Stimulated activated memory B cell treated with anti-CD40 and anti-IgM and Interleukin-4, amounts not matched to agents 10 μg/mL and 1 μg/mL and 100 μg/mL, for 72 hours (primary cell): Measurements from ENCODE around the gene TMEM247.

Source experiments
- ATAC-seq: fragments of 150-1000 bp; cut with Tn5 transposase; 2 replicates; pipeline ENCODE4 v1.10.0; 2021
- H3K27ac Mint-ChIP-seq: one replicate; pipeline ENCODE4 v1.8.0; 2022; ENCODE audit warnings: mild to moderate bottlenecking, mixed read lengths
- H3K27me3 Mint-ChIP-seq: one replicate; pipeline ENCODE4 v1.8.0; 2022; ENCODE audit warnings: mixed read lengths
- H3K36me3 Mint-ChIP-seq: one replicate; pipeline ENCODE4 v1.8.0; 2022; ENCODE audit warnings: mixed read lengths
- H3K4me1 Mint-ChIP-seq: one replicate; pipeline ENCODE4 v1.8.0; 2022; ENCODE audit warnings: mixed read lengths
- H3K4me3 Mint-ChIP-seq: one replicate; pipeline ENCODE4 v1.8.0; 2022; ENCODE audit warnings: mild to moderate bottlenecking, moderate library complexity, mixed read lengths
- H3K9me3 Mint-ChIP-seq: one replicate; pipeline ENCODE4 v1.8.0; 2022; ENCODE audit warnings: mixed read lengths

TMEM247 gene

GRCh38 chr2:46479265-46479664 is at the start of gene TMEM247:
Gene TMEM247 (plus strand): TSS chr2:46479565.
- Mint-ChIP-seq H3K36me3 (peaks cover 5% of the 10 kb centered on the region), H3K27ac (no peak within 1 kb of the TSS), H3K9me3 (peaks cover 2% of the 10 kb centered on the region), H3K4me1 (peaks cover 8% of the 10 kb centered on the region), H3K27me3 (no peaks in the 10 kb centered on the region), H3K4me3 (no peak within 1 kb of the TSS)
- ATAC-seq = no peak

- H3K27me3 Mint-ChIP-seq = no peaks in the 10 kb centered on the region
- H3K4me1 Mint-ChIP-seq = no peaks in the 10 kb centered on the region
- H3K36me3 Mint-ChIP-seq = no peaks in the 10 kb centered on the region
- H3K4me3 Mint-ChIP-seq = no peak overlapping the region
- no peaks in the 10 kb centered on the region for H3K9me3 Mint-ChIP-seq
- H3K27ac Mint-ChIP-seq = no peak overlapping the region
- no peak for ATAC-seq
These were observed 49.0 kb upstream of the TMEM247 start for GRCh38 chr2:46430413-46430812.

GRCh38 chr2:46430992-46431391 is 48.4 kb upstream of the TMEM247 start:
- H3K4me3 Mint-ChIP-seq = no peak overlapping the region
- no peak for ATAC-seq
- H3K36me3 Mint-ChIP-seq = no peaks in the 10 kb centered on the region
- no peak overlapping the region for H3K27ac Mint-ChIP-seq
- no peaks in the 10 kb centered on the region for H3K27me3 Mint-ChIP-seq
- no peaks in the 10 kb centered on the region for H3K9me3 Mint-ChIP-seq
- no peaks in the 10 kb centered on the region for H3K4me1 Mint-ChIP-seq

GRCh38 chr2:46431481-46432235 is 47.7 kb upstream of the TMEM247 start:
- no peaks in the 10 kb centered on the region for H3K4me1 Mint-ChIP-seq
- H3K36me3 Mint-ChIP-seq = no peaks in the 10 kb centered on the region
- H3K27ac Mint-ChIP-seq = no peak overlapping the region
- H3K27me3 Mint-ChIP-seq = peaks cover 7% of the 10 kb centered on the region
- no peak for ATAC-seq
- H3K9me3 Mint-ChIP-seq = no peaks in the 10 kb centered on the region
- no peak overlapping the region for H3K4me3 Mint-ChIP-seq

- Mint-ChIP-seq H3K4me1 (no peaks in the 10 kb centered on the region), H3K36me3 (no peaks in the 10 kb centered on the region), H3K4me3 (no peak overlapping the region), H3K9me3 (no peaks in the 10 kb centered on the region), H3K27me3 (peaks cover 18% of the 10 kb centered on the region), H3K27ac (no peak overlapping the region)
- no peak for ATAC-seq
These were observed 44.5 kb upstream of the TMEM247 start for GRCh38 chr2:46434851-46435273.

- H3K27ac Mint-ChIP-seq = no peak overlapping the region
- H3K4me3 Mint-ChIP-seq = no peak overlapping the region
- no peak for ATAC-seq
- no peaks in the 10 kb centered on the region for H3K36me3 Mint-ChIP-seq
- H3K27me3 Mint-ChIP-seq = peaks cover 18% of the 10 kb centered on the region
- no peaks in the 10 kb centered on the region for H3K4me1 Mint-ChIP-seq
- no peaks in the 10 kb centered on the region for H3K9me3 Mint-ChIP-seq
These were observed 44.0 kb upstream of the TMEM247 start for GRCh38 chr2:46435353-46435752.

GRCh38 chr2:46435796-46436360 is 43.5 kb upstream of the TMEM247 start:
- Mint-ChIP-seq H3K27ac (no peak overlapping the region), H3K4me1 (no peaks in the 10 kb centered on the region), H3K27me3 (peaks cover 18% of the 10 kb centered on the region), H3K9me3 (no peaks in the 10 kb centered on the region), H3K4me3 (no peak overlapping the region), H3K36me3 (no peaks in the 10 kb centered on the region)
- ATAC-seq = no peak

- Mint-ChIP-seq H3K27ac (no peak overlapping the region), H3K9me3 (no peaks in the 10 kb centered on the region), H3K4me1 (no peaks in the 10 kb centered on the region), H3K27me3 (peaks cover 18% of the 10 kb centered on the region), H3K4me3 (no peak overlapping the region), H3K36me3 (no peaks in the 10 kb centered on the region)
- ATAC-seq = no peak
These were observed 42.6 kb upstream of the TMEM247 start for GRCh38 chr2:46436800-46437199.

GRCh38 chr2:46438102-46438501 is 41.3 kb upstream of the TMEM247 start:
- Mint-ChIP-seq H3K9me3 (no peaks in the 10 kb centered on the region), H3K4me1 (no peaks in the 10 kb centered on the region), H3K4me3 (no peak overlapping the region), H3K36me3 (no peaks in the 10 kb centered on the region), H3K27ac (no peak overlapping the region), H3K27me3 (peaks cover 23% of the 10 kb centered on the region)
- no peak for ATAC-seq

GRCh38 chr2:46438794-46439193 is 40.6 kb upstream of the TMEM247 start:
- Mint-ChIP-seq H3K4me3 (no peak overlapping the region), H3K36me3 (no peaks in the 10 kb centered on the region), H3K9me3 (no peaks in the 10 kb centered on the region), H3K27ac (no peak overlapping the region), H3K4me1 (no peaks in the 10 kb centered on the region), H3K27me3 (peaks cover 30% of the 10 kb centered on the region)
- ATAC-seq = no peak

- H3K27me3 Mint-ChIP-seq = peaks cover 36% of the 10 kb centered on the region
- no peak overlapping the region for H3K27ac Mint-ChIP-seq
- ATAC-seq = no peak
- H3K4me3 Mint-ChIP-seq = no peak overlapping the region
- H3K36me3 Mint-ChIP-seq = no peaks in the 10 kb centered on the region
- no peaks in the 10 kb centered on the region for H3K4me1 Mint-ChIP-seq
- H3K9me3 Mint-ChIP-seq = no peaks in the 10 kb centered on the region
These were observed 39.8 kb upstream of the TMEM247 start for GRCh38 chr2:46439582-46439981.

GRCh38 chr2:46441838-46442712 is 37.3 kb upstream of the TMEM247 start:
- Mint-ChIP-seq H3K27ac (no peak overlapping the region), H3K9me3 (peaks cover 7% of the 10 kb centered on the region), H3K36me3 (peaks cover 8% of the 10 kb centered on the region), H3K4me3 (no peak overlapping the region), H3K27me3 (peaks cover 34% of the 10 kb centered on the region), H3K4me1 (no peaks in the 10 kb centered on the region)
- ATAC-seq = no peak

- peaks cover 8% of the 10 kb centered on the region for H3K36me3 Mint-ChIP-seq
- peaks cover 7% of the 10 kb centered on the region for H3K9me3 Mint-ChIP-seq
- H3K4me3 Mint-ChIP-seq = no peak overlapping the region
- H3K27me3 Mint-ChIP-seq = peaks cover 49% of the 10 kb centered on the region
- H3K4me1 Mint-ChIP-seq = no peaks in the 10 kb centered on the region
- no peak for ATAC-seq
- no peak overlapping the region for H3K27ac Mint-ChIP-seq
These were observed 34.6 kb upstream of the TMEM247 start for GRCh38 chr2:46444732-46445131.

GRCh38 chr2:46445556-46445955 is 33.8 kb upstream of the TMEM247 start:
- no peak for ATAC-seq
- no peaks in the 10 kb centered on the region for H3K4me1 Mint-ChIP-seq
- H3K36me3 Mint-ChIP-seq = peaks cover 8% of the 10 kb centered on the region
- peaks cover 49% of the 10 kb centered on the region for H3K27me3 Mint-ChIP-seq
- H3K27ac Mint-ChIP-seq = no peak overlapping the region
- H3K4me3 Mint-ChIP-seq = no peak overlapping the region
- peaks cover 7% of the 10 kb centered on the region for H3K9me3 Mint-ChIP-seq

GRCh38 chr2:46446871-46447568 is 32.3 kb upstream of the TMEM247 start:
- no peak overlapping the region for H3K4me3 Mint-ChIP-seq
- no peak overlapping the region for H3K27ac Mint-ChIP-seq
- peaks cover 49% of the 10 kb centered on the region for H3K27me3 Mint-ChIP-seq
- peaks cover 7% of the 10 kb centered on the region for H3K9me3 Mint-ChIP-seq
- ATAC-seq = no peak
- peaks cover 8% of the 10 kb centered on the region for H3K36me3 Mint-ChIP-seq
- H3K4me1 Mint-ChIP-seq = no peaks in the 10 kb centered on the region
